H1 (cell line): ENCODE data around the gene ALPP. TPM values are rescaled to one million over a fixed set of nuclear protein-coding genes. Genes with fewer than 3 reads are reported as not detected.
"Not testable (repeated sequence)": the region's sequence is repeated elsewhere in the genome, so short reads cannot be mapped to it uniquely, and the experiment has no call there.

Experiments
- CTCF ChIA-PET: fragments of 300-600 bp; sonication (Branson Sonifier 250); formaldehyde crosslinking; loops from one replicate; lab custom pipeline; 2021; ENCODE audit not compliant: partially characterized antibody; lab: Charles Lee
- POLR2A ChIA-PET: fragments of 300-600 bp; sonication (Branson Sonifier 250); formaldehyde crosslinking; loops from one replicate; lab custom pipeline; 2021; ENCODE audit warnings: inconsistent platforms; ENCODE audit not compliant: partially characterized antibody; lab: Charles Lee
- DNase-seq, 2 experiments: peaks; one replicate each; pipeline versions ENCODE4 v3.0.0 to v3.0.0-alpha.2; 2010 to 2022; ENCODE audit warnings: low spot score in 2 of 2, low read depth in 1 of 2, mixed read lengths in 1 of 2
- FAIRE-seq: peaks from 2 replicates; lab custom pipeline; 2011; peaks lifted over from hg19 to GRCh38; lab: Jason Lieb, UNC
- H2AFZ ChIP-seq: 2 replicates; pipeline ENCODE4 v1.8.1; 2012; ENCODE audit warnings: low read length, inconsistent platforms
- H2AK5ac ChIP-seq: 2 replicates; pipeline ENCODE4 v1.6.1; 2013; ENCODE audit warnings: low read depth, low read length
- H2BK120ac ChIP-seq: replicated peaks from 2 replicates; pipeline ENCODE3; 2013; ENCODE audit warnings: low read depth, low read length, inconsistent platforms
- H2BK12ac ChIP-seq: 2 replicates; pipeline ENCODE4 v1.6.1; 2013; ENCODE audit warnings: low read depth, low read length
- H2BK15ac ChIP-seq: 2 replicates; pipeline ENCODE4 v1.6.1; 2013; ENCODE audit warnings: low read length
- H2BK20ac ChIP-seq: 2 replicates; pipeline ENCODE4 v1.6.1; 2013; ENCODE audit warnings: low read length
- H2BK5ac ChIP-seq: 2 replicates; pipeline ENCODE4 v1.6.1; 2013; ENCODE audit warnings: low read depth, low read length
- H3K14ac ChIP-seq: 2 replicates; pipeline ENCODE4 v1.6.1; 2013; ENCODE audit warnings: inconsistent platforms; ENCODE audit not compliant: insufficient read length
- H3K18ac ChIP-seq: 2 replicates; pipeline ENCODE4 v1.6.1; 2013; ENCODE audit warnings: low read length; ENCODE audit errors: extremely low read depth
- H3K23ac ChIP-seq: 2 replicates; pipeline ENCODE4 v1.6.1; 2013; ENCODE audit warnings: inconsistent platforms; ENCODE audit not compliant: insufficient read length
- H3K23me2 ChIP-seq: 2 replicates; pipeline ENCODE4 v1.6.1; 2013; ENCODE audit warnings: low read depth, low read length
- H3K27ac ChIP-seq: 2 replicates; pipeline ENCODE4 v1.6.1; 2011; ENCODE audit warnings: low read depth, low read length, inconsistent platforms
- H3K27me3 ChIP-seq, 4 experiments: replicated peaks in 1 of 4; 1 replicate in 1 of 4; 2 replicates in 3 of 4; pipeline versions ENCODE4 v1.6.1 to v1.8.1; 2011 to 2013; ENCODE audit warnings: low read length in 3 of 4, mild to moderate bottlenecking in 3 of 4, inconsistent platforms in 2 of 4, mixed read lengths in 2 of 4, moderate library complexity in 1 of 4; ENCODE audit not compliant: control insufficient read depth in 3 of 4, insufficient read depth in 3 of 4; ENCODE audit errors: extremely low read depth in 1 of 4
- H3K36me3 ChIP-seq, 4 experiments: 2 replicates each; pipeline versions ENCODE4 v1.6.1 to v1.8.1; 2011 to 2013; ENCODE audit warnings: mild to moderate bottlenecking in 4 of 4, low read length in 3 of 4, moderate library complexity in 2 of 4, control low read depth in 1 of 4, inconsistent platforms in 1 of 4; ENCODE audit not compliant: insufficient read depth in 4 of 4, control insufficient read depth in 2 of 4
- H3K4ac ChIP-seq: replicated peaks from 2 replicates; pipeline ENCODE3; 2013; ENCODE audit warnings: low read length, low read depth, mixed read lengths, inconsistent platforms; ENCODE audit not compliant: insufficient read length
- H3K4me1 ChIP-seq, 4 experiments: replicated peaks in 1 of 4; 1 replicate in 1 of 4; 2 replicates in 3 of 4; pipeline versions ENCODE4 v1.6.1 to v1.8.1; 2011 to 2013; ENCODE audit warnings: low read length in 3 of 4, inconsistent platforms in 2 of 4, mixed read lengths in 1 of 4; ENCODE audit not compliant: insufficient read depth in 4 of 4, control insufficient read depth in 3 of 4
- H3K4me2 ChIP-seq, 2 experiments: 2 replicates each; pipeline versions ENCODE4 v1.6.1 to v1.8.1; 2011 to 2013; ENCODE audit warnings: low read depth in 2 of 2, low read length in 2 of 2, control low read depth in 1 of 2, inconsistent platforms in 1 of 2, mild to moderate bottlenecking in 1 of 2; ENCODE audit not compliant: insufficient read depth in 1 of 2
- H3K4me3 ChIP-seq, 4 experiments: fragments of 200-600, 300-600 bp in 1 of 4; sonication (generic), shearing (Covaris generic), sonication (Bioruptor Twin) in 1 of 4; 2 replicates each; pipeline versions ENCODE4 v1.5.1 to v1.8.1; 2011 to 2016; ENCODE audit warnings: low read length in 4 of 4, low read depth in 3 of 4, control low read depth in 2 of 4, inconsistent platforms in 2 of 4, mild to moderate bottlenecking in 2 of 4, mixed read lengths in 1 of 4, moderate library complexity in 1 of 4; ENCODE audit not compliant: insufficient read depth in 2 of 4; ENCODE audit errors: extremely low read depth in 1 of 4
- H3K56ac ChIP-seq: replicated peaks from 2 replicates; pipeline ENCODE3; 2013; ENCODE audit warnings: low read depth, mild to moderate bottlenecking, mixed read lengths, low read length, inconsistent platforms; ENCODE audit not compliant: insufficient read length
- H3K79me1 ChIP-seq: 2 replicates; pipeline ENCODE4 v1.6.1; 2013; ENCODE audit warnings: low read depth, low read length, control low read depth
- H3K79me2 ChIP-seq, 2 experiments: 2 replicates each; pipeline versions ENCODE4 v1.6.1 to v1.8.1; 2012 to 2013; ENCODE audit warnings: low read length in 2 of 2, mild to moderate bottlenecking in 2 of 2, inconsistent platforms in 1 of 2; ENCODE audit not compliant: insufficient read depth in 2 of 2, control insufficient read depth in 1 of 2
- H3K9ac ChIP-seq, 4 experiments: replicated peaks in 1 of 4; 1 replicate in 1 of 4; 2 replicates in 3 of 4; pipeline versions ENCODE4 v1.6.1 to v1.8.1; 2011 to 2013; ENCODE audit warnings: low read depth in 3 of 4, low read length in 3 of 4, control low read depth in 2 of 4, mild to moderate bottlenecking in 2 of 4, moderate library complexity in 2 of 4, inconsistent platforms in 1 of 4; ENCODE audit errors: extremely low read depth in 1 of 4
- H3K9me3 ChIP-seq, 2 experiments: 2 replicates each; pipeline versions ENCODE4 v1.6.1 to v1.8.1; 2012 to 2013; ENCODE audit warnings: mild to moderate bottlenecking in 2 of 2, moderate library complexity in 2 of 2, control low read depth in 1 of 2, inconsistent platforms in 1 of 2, low read depth in 1 of 2, low read length in 1 of 2, mixed read lengths in 1 of 2; ENCODE audit not compliant: insufficient read depth in 2 of 2
- H4K20me1 ChIP-seq, 2 experiments: replicated peaks in 1 of 2; 2 replicates each; pipeline versions ENCODE3 to v1.8.1; 2011 to 2013; ENCODE audit warnings: inconsistent platforms in 2 of 2, low read length in 2 of 2, mild to moderate bottlenecking in 1 of 2; ENCODE audit not compliant: insufficient read depth in 2 of 2, control insufficient read depth in 1 of 2
- H4K5ac ChIP-seq: 2 replicates; pipeline ENCODE4 v1.6.1; 2013; ENCODE audit warnings: low read length, low read depth, mixed read lengths, inconsistent platforms; ENCODE audit not compliant: insufficient read length
- H4K8ac ChIP-seq: 2 replicates; pipeline ENCODE4 v1.8.0; 2013; ENCODE audit warnings: mild to moderate bottlenecking, moderate library complexity, low read length, inconsistent platforms; ENCODE audit not compliant: insufficient read depth; ENCODE audit errors: extremely low read depth
- H4K91ac ChIP-seq: replicated peaks from 2 replicates; pipeline ENCODE3; 2013; ENCODE audit warnings: low read length, mixed read lengths, inconsistent platforms; ENCODE audit not compliant: insufficient read length
- POLR2A ChIP-seq, 2 experiments: IDR thresholded peaks; 1 replicate in 1 of 2; 2 replicates in 1 of 2; pipeline ENCODE4 v1.6.1; 2011; ENCODE audit warnings: low read depth in 2 of 2, low read length in 2 of 2, mild to moderate bottlenecking in 2 of 2; ENCODE audit errors: control extremely low read depth in 1 of 2
- POLR2AphosphoS5 ChIP-seq: IDR thresholded peaks from 2 replicates; pipeline ENCODE4 v1.6.1; 2011; ENCODE audit warnings: low read depth, low read length
- WGBS, 2 experiments: shearing (Covaris generic) in 1 of 2; methylation state at CpG; one replicate each; pipeline versions ENCODE4 v1.1.6 to v1.1.7; 2013 to 2015; ENCODE audit warnings: low lambda C conversion rate in 2 of 2, mixed read lengths in 2 of 2, inconsistent platforms in 1 of 2, low coverage in 1 of 2, missing lambda C conversion rate in 1 of 2; ENCODE audit not compliant: insufficient replicate concordance in 2 of 2, insufficient coverage in 1 of 2, insufficient read length in 1 of 2; ENCODE audit errors: extremely low coverage in 1 of 2, missing lambda C conversion rate in 1 of 2; 5-methylcytosine and 5-hydroxymethylcytosine counted together
- polyA plus RNA-seq, 7 experiments: library from polyadenylated mRNA; depleted of rRNA in 3 of 7; stranded (reverse) in 5 of 7; unstranded in 2 of 7; fragments of >200 nt in 5 of 7; fragments of 200-250 nt in 2 of 7; gene quantifications; 1 replicate in 5 of 7; 2 replicates in 1 of 7; 4 replicates in 1 of 7; pipeline versions ENCODE4 v1.2.1 to v1.2.3, GENCODE V29; 2011 to 2013; ENCODE audit warnings: missing spikeins in 2 of 7, mixed read lengths in 2 of 7
- total RNA-seq: library from RNA; stranded (reverse); fragmentation: NEBNext Ultra II Directional; extraction: Animal tissue kit (Norgen Biotek cat#: 25700); gene quantifications from 2 replicates; pipeline ENCODE4 v1.2.1, GENCODE V29; 2021

ALPP gene
- total and polyA plus RNA-seq, 2 of the 8 experiments (the other 6 are each of a cell fraction or from before 2014, with no cell fraction given), result 0.15 TPM

GRCh38 chr2:232409617-232410016, 31.1 kb downstream of the ALPP start:
- H2AFZ ChIP-seq, H3K9me3 ChIP-seq, H3K4ac ChIP-seq, H3K79me1 ChIP-seq, H4K5ac ChIP-seq, H3K23ac ChIP-seq, H2BK120ac ChIP-seq, H3K4me3 ChIP-seq, H3K4me1 ChIP-seq, H3K4me2 ChIP-seq, H4K8ac ChIP-seq, H3K27ac ChIP-seq, H3K23me2 ChIP-seq, H3K9ac ChIP-seq, H2BK12ac ChIP-seq, H3K14ac ChIP-seq, H2AK5ac ChIP-seq, H2BK20ac ChIP-seq, DNase-seq, H3K79me2 ChIP-seq, H3K27me3 ChIP-seq, H2BK15ac ChIP-seq, H3K56ac ChIP-seq, H3K18ac ChIP-seq, H4K20me1 ChIP-seq, H2BK5ac ChIP-seq, H4K91ac ChIP-seq, FAIRE-seq: not testable (repeated sequence)
- 0 out of 2 replicates have a peak, but pooled peaks have one; percentile 25 for TF ChIP-seq POLR2AphosphoS5
- TF ChIP-seq POLR2A (IDR thresholded peaks at IDR 0.05; ENCODE audit: control extremely low read depth in 1 of 2, low read depth in 2 of 2, low read length in 2 of 2), result 0 out of 3 replicates have a peak, but pooled peaks of 1 of the 2 experiments have one; percentile 14
- POLR2A ChIA-PET, result interaction anchor here (1.2 to 8.5 kb wide), 3 partner anchors 10 to 25 kb away, joined by 5 to 70 read pairs (median 29); no protein-coding TSS in a partner anchor
- WGBS, 2 experiments, result 95% methylated on average over 21 of the region's 40 CpGs; no CpG with 5 or more reads in 1 of the 2 experiments
- CTCF ChIA-PET, result interaction anchor here (1.1 to 3.6 kb wide), 3 partner anchors 26 to 41 kb away, joined by 3 to 16 read pairs (median 5); no protein-coding TSS in a partner anchor
- peaks cover 0 to 21% (median 12%) of the 10 kb centered on the region in 4 experiments; a peak in 5 of 8 replicates for H3K36me3 ChIP-seq
